HG03108 (cell line): Measurements from ENCODE around the gene PNPLA5.
"Not testable (repeated sequence)": the region's sequence is repeated elsewhere in the genome, so short reads cannot be mapped to it uniquely, and the experiment has no call there.

ENCODE experiments used
- ATAC-seq: cut with Tn5 transposase; IDR thresholded peaks from one replicate; pipeline ENCODE4 v1.9.1; 2021; ENCODE audit warnings: moderate library complexity; ENCODE audit not compliant: unreplicated experiment

PNPLA5 gene

GRCh38 chr22:43882122-43882767, 9.6 kb downstream of the PNPLA5 start:
- ATAC-seq, result no peak

DNA sequence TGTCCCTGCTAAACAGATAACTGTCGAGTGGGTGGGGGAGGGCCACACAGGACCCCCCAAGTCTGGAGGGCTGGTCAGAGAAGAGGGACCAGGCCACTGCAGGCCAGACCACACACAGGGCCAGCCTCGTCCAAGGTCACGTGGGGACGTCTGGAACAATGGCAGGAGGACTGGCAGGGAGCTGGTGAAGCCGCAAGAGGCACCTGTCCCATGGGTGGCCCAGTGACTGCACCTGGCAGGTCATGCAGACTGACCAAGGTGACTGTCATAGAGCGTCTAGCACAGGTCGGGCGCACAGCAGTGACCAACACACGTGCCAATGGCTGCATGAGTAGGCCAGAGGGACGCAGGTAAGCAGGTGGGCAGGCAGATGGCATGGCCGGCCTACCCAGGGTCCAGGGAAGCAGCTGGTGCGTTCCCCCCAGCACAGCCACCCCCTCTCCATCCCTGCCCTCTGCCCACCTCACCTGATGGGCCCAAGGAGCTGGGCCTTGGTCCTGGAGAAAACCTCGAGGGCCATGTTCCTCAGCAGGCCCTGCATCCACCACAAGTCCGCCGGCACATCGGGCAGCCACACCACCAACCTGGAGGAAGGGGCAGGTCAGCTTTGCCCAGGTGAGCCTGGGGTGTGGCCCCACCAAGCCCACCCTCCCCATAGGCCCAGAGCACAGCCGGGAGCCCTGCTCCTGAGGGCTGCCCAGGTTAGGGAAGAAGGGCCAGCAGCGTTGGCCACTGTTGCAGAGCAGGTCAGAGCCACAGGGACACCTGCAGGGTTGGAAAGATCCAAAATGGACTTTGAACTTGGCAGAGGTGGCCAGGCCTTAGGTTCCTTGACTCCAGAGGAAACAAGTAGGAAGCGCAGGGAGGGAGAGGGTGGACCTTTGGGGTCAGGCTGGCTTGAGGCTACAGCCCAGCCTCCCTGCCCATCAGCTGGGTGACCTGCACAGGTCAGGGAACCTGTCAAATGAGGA, 10.4 kb downstream of the PNPLA5 start:
- no peak for ATAC-seq

- no peak for ATAC-seq
Measured at GRCh38 chr22:43880541-43880991, 11.2 kb downstream of the PNPLA5 start.

DNA sequence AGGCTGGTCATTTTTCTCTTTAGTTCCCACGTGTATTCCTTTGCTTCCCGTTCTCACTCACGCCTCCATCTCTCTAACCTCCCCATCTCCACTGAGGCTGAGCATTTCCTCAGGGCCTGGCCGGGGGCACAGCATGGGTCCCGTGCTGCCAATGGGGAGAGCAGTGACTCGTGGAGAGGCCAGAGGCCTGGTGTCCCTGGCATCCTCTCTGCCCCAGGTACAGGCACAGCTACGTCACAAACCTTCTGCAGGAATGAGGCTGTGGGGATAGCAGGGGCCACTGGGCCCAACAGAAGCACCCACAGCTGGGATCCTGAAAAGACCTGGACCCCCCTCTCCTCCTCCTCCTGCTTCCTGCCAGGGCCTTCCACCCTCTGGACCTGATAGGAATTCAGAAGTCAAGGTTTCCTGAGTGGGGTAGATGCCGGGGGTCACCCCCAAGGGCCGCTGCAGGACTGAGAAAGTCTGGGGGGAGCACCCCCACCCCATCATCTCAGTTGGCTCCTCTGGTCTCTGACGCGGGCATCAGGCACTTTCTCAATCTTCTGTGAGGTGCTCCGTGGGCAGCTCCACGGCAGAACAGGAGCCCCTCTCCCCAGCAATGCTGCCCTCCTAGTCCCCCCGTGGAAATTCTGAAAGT, 11.8 kb downstream of the PNPLA5 start:
- ATAC-seq, result no peak

DNA sequence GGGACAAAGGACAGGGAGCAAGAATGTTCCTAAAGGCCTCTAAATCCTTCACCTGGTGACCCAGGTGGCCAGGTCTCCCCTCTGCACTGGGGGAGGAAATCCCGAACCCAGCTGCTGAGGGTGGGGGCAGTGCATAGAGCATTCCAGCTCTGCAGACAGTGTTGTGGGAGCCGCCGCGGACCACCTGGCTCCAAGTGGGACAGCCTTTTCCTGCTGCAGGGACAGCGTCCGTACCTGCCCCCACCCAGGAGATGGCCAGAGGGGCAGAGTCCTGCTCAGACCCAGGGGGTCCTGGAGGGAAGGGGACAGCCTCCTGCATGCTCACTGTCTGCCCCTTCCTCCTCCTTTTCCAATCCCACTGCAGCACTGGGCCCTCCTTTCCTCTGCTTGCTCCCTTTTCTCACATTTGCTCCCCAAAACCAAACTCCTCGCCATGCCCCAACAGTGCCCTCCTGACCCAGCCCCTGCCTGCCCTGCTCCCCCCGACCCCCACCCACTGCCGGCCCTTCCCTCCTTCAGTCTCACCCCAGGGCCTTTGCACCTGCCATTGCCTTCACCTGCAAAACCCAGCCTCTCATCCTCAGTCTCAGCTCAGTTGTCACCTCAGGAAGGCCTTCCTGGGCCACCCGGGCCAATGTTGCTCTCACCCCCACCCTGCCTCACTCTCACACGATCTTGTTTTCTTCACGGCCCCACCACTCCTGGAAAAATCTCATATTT, 12.8 kb downstream of the PNPLA5 start:
- ATAC-seq, result no peak

DNA sequence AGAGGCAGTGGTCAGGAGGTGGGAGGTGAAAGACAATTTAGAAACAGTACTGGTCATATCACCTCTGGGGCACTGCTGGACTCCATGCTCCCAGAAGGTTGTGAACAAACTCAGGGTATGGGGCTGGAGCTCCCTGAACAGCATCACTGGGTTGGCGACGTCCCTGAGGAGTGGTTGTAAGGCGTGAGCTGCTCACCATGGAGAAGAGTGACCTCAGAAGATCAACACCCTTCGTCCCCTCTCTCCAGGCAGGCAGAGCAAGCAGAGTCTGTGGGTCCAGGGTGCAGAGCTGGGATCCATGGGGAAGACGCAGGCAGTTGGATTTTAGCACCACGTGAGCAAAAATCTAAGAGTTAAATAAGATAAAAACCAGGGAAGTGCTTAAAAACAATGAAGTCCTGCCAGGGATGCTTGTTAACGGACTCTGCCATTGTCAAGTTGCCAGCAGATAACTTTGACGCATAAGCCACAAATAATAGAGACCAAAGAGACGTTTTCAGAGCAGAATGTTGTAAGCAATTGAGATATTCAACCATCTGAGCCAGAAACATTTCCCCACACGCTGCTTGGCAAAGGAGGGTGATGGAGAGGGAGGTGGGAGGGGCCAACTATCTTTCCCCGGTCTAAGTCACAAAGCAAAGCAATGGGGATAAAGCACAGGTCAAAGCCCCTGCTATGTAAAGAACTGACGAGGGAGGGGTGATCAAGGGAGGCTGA, 13.6 kb downstream of the PNPLA5 start:
- ATAC-seq, result no peak

DNA sequence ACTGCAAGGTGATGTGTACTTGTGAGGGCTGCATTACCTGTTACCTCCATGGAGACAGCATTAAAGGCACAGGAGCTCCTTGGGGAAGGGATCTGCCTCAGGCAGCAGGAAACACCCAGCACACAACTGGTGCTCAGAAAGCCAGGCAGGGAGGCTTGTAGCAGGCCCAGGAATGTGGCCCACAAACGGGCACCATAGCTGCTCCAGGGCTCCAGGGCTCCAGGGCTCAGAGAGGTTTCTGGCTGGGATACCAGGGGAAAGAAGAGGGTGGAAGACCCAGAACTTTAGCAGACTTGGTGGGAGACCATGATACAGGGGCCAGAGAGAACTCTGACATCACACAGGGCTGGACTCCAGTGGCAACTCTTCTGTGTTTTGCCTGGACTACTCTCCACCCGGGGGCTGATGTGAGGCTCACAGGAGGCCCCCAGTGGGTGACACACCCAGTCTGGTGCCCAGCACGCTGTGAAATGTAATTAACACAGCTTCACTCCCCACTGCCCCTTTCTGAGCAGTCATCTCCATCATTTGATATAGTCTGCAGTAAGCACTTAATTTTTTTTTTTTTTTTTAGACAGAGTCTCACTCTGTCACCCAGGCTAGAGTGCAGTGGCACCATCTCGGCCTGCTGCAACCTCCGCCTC, 14.8 kb downstream of the PNPLA5 start:
- no peak for ATAC-seq

- no peak for ATAC-seq
Measured at GRCh38 chr22:43869799-43870198, 22.0 kb downstream of the PNPLA5 start.

DNA sequence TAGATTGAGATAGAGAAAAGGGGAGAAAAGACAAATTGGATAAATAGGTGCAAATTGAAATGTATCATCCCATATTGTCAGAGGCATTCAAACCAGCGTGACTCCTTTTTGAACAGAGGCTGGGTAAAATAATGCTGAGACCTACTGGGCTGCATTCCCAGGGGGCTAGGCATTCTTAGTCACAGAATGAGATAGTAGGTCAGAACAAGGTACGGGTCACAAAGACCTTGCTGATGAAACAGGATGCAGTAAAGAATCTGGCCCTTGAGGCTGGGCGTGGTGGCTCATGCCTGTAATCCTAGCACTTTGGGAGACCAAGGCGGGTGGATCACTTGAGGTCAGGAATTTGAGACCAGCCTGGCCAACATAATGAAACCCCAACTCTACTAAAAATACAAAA, 22.8 kb downstream of the PNPLA5 start:
- not testable (repeated sequence) for ATAC-seq

DNA sequence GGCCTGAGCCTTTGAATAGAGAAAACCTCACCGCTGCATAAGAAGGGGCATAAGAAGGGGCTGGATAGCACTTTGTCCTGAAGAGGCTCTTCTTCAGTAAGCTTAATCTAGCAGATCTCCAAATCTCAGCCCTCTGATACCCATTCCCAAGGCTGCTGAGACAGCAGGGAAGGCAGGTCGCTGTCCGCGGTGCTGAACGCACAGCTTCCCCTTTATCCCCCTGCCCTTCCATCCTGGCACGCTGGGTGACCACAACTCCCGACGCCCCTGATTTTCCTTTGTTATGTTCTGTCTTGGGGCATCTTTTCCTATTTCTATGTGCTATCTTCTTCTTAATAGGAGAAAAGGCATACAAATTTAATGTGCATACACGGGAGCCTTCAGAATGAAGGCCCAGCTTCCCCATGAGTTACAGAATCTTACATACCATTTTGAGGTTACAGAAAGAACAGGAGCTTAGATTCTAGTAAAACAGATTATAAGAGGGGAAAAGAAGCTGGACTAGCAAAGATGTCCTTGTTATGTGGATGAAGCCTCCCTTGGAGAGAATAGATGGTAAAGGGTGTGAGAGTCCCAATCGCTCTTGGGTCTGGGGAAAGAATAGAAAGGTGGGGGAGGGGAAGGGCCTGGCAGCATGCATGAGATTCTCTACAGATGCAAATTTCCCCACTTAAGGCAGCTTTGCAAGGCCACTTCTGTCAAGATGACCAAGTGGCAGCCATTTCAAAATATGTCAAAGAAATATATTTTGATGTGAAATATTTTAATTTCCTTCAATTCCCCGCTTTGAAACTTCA, 23.8 kb downstream of the PNPLA5 start:
- ATAC-seq, result no peak

- ATAC-seq, result no peak
Measured at GRCh38 chr22:43862882-43863202, 29.0 kb downstream of the PNPLA5 start.

- no peak for ATAC-seq
Measured at GRCh38 chr22:43862074-43862881, 29.5 kb downstream of the PNPLA5 start, which contains the start of gene SULT4A1. Gene SULT4A1 (minus strand): TSS chr22:43862513. CDS start chr22:43862382, 131 bp downstream.

- ATAC-seq, result no peak
Measured at GRCh38 chr22:43861529-43861928, 30.3 kb downstream of the PNPLA5 start.

DNA sequence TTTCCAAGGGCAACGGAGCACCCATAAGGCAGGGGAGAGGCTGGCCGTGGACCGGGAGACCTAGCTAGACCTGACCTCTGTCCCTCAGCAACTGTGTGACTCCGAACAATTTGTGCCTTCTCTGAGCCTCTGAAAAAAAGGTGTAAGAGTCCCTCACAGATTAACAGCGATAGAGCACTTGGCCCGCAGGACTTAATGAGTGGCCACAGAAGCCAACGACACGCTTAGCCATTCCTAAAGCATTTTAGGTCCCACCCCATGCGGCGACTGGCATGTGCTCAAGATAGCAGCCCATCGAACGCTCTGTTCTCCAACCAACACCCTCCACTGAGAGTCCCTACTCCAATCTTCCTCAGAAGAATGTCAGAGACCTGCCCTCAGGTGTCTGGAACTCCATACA, 31.0 kb downstream of the PNPLA5 start:
- no peak for ATAC-seq

- no peak for ATAC-seq
Measured at GRCh38 chr22:43860126-43860525, 31.7 kb downstream of the PNPLA5 start.

GRCh38 chr22:43859621-43860020, 32.2 kb downstream of the PNPLA5 start:
- no peak for ATAC-seq

- no peak for ATAC-seq
Measured at GRCh38 chr22:43859176-43859575, 32.6 kb downstream of the PNPLA5 start.
